NCI-H1436 treated with DMSO at 0.1 percent for 48 hours (cell line): ENCODE measurements around the gene CCDC174.

Source experiments
- DNase-seq: peaks from one replicate; lab custom pipeline; 2025; lab: John Stamatoyannopoulos, UW

CCDC174 gene

DNA sequence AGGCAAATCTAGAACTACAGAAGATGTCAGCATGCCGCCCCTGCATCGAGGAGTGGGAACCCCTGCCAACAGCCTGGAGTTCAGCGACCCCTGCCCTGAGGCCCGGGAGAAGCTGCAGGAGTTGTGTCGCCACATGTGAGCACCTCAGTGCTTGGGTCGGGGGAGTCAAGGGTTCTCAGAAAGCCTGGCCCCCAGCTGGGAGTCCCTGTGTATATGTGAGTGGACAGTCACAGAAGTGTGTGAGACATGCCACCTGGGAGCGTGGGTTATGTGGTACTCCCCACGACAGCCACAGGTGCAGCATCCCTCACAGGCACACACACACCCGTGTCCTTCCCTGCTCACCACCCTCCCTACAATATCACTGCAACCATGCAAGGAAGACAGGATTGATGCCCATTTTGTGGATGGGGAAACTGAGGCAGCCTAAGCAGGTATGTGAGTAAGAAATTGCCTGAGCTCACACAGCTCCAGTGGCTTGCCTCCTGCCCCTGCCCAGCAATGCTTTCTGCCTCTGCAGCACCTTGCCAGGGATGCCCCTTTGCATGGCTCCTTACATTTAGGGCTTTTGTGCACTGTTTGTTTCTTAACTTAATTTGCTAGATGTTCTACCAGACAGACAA lies 51.7 kb downstream of the CCDC174 start:
- DNase-seq = no peak

DNA sequence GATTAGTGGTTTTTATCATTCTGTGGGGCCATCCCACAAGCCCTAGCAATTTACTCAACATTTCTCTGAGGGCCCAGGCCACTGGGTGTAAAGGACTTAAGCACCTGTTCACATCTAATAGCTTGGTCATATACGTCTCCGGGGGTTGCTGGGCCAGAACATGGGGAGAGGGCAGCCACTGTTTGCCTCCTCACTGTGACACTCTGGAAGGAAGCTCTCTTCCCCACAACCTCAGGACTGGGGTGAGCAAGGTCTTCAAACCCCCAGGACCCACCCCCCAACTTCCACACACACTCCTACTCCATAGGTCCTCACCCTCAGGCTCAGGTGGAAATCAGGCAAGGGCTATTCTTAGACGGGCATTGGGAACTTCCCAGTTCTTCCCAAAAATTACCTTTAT lies 52.2 kb downstream of the CCDC174 start:
- no peak for DNase-seq

DNA sequence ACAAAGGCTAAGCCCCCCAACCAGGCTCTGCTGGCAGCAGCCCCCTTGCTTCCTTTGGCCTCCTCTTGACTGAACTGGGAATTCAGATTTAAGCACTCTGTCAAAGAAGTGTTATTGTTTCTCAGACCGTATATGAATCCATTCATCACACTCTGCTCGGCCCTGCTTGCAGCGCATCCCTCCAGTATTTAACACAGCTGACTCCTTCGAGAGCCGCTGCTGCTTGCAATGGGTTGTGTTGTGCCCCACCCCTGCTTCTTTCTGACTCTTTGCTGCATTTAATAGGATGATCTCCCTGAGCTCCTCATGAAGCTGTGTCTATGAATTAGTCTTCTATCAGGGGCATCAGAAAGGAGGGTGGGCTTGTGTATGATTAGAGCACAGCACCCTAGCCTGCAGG lies 54.5 kb downstream of the CCDC174 start:
- DNase-seq = no peak

DNA sequence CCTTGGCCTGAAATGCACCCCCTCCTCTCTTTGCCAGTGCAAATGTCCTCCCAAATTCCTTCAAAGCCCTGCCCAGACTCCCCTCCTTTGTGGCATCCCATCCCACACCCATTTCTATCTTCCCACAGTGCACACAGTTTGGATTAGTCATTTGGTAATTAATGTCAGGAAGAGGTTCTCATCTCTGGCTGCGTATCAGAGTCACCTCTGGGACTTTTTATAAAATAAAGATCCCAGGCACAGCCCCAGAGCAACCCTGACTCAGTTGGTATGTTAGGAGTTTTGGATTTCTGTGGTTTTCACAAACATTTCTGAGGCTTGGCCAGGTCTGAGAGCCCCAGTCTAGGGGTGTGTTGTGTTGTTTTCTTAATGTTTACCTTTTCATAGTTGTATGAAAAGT lies 65.0 kb downstream of the CCDC174 start:
- DNase-seq = no peak

DNA sequence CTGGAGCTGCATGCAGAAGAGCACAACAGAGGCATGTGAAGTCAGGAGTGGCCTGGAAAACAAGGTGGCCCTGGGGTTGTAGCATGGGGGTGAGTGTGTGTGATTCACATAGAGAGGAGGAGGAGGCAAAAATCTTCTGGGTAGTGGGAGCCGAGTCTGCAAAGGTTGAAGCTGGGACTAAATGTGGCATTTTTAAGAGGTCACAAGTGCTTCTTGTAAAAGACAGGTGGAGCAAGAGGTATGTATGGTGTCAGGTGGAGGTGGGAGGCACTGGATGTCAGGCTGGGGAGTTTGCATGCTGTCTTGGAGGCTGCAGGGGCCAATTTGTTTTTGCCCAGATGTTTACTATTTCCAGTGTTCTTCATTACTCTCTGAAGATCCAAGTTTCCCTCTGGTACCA lies 65.7 kb downstream of the CCDC174 start:
- DNase-seq = no peak

DNA sequence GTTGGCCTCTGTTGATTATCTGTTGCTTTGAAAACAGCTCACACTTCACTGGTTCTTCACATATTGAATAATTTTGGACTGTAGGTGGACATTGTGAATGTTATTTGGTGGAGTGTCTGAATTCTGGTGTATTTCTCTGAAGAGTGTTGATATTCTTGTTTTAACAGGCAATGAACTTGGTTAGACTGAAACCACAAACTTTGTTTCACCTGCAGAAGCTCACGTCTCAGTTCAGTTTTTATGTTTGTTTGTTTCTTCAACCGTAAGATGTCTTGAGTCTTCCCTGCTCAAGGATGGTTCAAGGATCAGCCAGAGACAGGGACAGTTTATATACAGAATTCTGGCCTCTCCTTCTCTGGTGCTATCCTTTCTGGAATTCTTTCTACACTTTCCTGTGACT lies 67.0 kb downstream of the CCDC174 start:
- no peak for DNase-seq

DNA sequence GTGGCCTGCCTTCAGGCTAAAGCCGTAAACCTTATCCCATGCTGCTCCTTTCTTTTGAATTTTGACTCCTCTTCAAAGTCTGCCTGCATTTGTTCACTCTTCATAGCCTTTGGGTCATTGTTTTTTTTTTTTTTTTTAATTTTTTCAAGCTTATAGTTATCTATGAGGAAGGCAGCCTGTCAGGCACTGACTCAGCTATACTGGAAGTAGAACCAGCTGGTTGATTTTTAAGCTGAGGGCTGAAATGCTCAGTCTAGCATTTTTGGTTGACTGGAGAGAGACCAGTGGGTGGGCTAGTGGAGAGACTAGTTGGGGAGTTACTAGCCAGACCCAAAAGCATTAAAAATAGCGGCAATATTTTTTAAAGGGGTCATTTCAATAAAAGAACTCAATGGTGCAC lies 67.4 kb downstream of the CCDC174 start:
- DNase-seq = no peak

DNA sequence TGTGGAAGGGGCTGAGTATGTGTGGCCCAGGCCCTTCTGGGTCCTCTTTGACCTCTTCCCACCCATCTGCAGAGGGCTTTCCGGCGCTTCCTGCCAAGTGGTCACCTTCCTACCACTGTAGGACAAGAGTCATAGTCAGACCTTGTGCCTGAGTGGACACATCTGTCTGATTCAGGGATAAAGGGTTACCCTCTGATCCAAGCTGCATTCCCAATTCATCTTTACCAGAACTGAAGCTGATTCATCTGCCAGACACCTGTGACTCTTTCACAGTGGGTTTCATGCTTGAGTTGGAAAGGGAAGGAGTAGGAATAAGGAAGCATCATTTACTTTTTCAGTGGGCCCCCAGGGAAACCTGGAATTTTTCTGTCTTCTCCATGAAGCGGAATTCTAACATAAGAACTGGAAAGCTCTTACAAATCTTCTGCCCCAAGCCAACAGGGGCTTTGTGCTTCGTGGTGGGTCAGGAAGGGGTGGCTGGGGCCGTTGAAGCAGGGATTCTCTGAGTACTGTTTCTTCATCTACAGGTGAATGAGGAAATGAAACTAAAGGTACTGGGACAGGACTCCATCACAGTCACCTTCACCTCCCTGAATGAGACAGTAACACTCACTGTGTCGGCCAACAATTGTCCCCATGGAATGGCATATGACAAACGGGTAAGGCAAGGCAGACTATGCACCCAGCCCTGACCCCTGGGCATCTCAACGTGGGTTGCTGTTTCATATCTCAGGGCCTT lies 69.7 kb downstream of the CCDC174 start:
- DNase-seq = no peak
